GM19023 (cell line): ENCODE measurements around the gene EEFSEC.

Experiments
- ATAC-seq: cut with Tn5 transposase; IDR thresholded peaks from one replicate; pipeline ENCODE4 v1.9.1; 2021; ENCODE audit warnings: mild to moderate bottlenecking, moderate library complexity; ENCODE audit not compliant: unreplicated experiment

The EEFSEC gene

GRCh38 chr3:128180436-128180835, 27.2 kb downstream of the EEFSEC start:
- ATAC-seq, result no peak

- ATAC-seq, result no peak
Measured at GRCh38 chr3:128180913-128181312, 27.6 kb downstream of the EEFSEC start.

DNA sequence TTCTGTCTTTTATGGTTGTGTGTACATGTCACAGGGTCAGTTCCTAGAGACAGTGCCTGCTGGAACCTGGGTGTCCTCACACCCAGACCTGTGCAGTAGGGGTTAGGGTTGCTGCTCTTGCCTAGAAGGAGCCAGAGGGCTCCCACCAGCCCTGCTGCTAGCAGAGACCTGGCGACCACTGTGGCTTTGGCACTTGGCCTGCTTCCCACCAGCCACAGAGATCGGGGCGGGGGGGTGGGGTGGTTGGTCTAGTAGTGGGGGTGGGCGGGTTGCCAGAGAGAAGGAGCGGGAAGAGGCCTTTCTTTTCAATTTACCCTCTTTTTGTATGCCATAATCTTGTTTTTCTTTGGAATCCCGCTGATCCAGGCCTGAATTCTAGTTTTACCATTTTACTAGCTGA, 29.4 kb downstream of the EEFSEC start:
- no peak for ATAC-seq

DNA sequence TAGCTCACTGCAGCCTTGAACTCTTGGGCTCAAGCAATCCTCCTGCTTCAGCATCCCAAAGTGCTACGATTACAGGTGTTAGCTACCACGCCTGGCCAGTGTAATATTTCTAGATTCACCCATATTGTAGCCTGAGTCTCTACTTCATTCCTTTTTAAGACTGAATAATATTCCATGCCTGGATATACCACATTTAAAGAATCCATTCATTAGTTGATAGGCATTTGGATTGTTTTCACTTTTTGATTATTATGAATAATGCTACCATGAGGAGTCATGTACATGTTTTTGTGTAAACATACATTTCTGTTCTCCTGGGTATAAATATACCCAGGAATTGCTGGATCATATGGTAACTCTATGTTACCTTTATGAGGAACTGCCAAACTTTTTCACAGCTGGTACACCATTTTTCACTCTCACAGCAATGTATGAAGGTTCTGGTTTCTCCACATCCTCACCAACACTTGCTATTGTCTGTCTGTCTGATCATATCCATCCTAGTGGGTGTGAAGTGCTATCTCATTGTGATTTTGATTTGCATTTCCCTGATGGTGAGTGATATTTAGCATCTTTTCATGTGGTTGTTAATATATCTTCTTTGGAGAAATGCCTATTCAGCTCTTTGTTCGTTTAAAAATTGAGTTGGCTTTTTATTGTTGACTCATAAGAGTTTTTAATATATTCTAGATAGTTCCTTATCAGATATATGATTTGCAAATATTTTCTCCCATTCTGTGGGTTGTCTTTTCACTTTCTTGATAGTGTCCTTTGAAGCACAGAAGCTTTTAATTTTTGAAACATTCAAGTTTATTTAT, 32.6 kb downstream of the EEFSEC start:
- no peak for ATAC-seq

- ATAC-seq, result no peak
Measured at GRCh38 chr3:128187495-128187894, 34.2 kb downstream of the EEFSEC start.

DNA sequence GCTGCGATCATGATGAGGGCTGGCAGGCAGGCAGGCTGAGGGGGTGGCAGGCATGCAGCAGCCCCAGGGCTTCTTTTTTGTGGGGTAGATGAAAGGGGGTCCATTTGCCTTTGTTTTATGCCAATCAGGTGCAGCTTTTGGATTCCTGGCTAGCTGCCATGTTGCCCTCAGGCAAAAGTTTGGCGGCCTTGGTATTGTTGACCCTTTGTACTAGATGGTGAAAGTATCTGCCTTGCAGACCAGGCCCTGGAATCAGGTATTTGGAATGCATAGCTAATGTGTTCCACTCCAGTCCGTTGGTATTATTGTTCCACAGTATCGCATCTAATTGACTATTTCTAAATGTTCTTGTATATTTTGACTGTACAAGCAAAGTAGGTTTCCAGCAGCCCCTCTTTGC, 35.0 kb downstream of the EEFSEC start:
- ATAC-seq, result no peak

DNA sequence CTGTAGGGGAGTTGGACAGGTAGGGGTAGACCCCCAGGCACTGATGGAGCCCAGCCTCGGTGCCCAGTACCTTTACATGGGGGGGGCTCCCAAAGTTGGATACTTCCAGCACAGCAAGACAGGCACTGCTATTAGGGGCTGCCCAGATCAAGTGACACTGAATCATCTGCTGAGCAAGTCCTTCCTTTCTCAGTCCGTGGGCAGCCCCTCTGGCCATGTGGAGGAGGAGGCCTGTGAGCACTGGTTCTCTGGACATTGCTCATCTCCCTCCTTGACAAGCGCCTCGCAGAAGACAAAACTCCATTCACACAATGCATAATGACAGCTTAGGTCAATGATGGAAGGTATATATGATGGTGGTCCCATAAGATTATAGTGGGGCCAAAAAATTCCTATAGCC, 35.7 kb downstream of the EEFSEC start:
- ATAC-seq, result no peak

GRCh38 chr3:128190501-128190900, 37.2 kb downstream of the EEFSEC start:
- ATAC-seq, result no peak

DNA sequence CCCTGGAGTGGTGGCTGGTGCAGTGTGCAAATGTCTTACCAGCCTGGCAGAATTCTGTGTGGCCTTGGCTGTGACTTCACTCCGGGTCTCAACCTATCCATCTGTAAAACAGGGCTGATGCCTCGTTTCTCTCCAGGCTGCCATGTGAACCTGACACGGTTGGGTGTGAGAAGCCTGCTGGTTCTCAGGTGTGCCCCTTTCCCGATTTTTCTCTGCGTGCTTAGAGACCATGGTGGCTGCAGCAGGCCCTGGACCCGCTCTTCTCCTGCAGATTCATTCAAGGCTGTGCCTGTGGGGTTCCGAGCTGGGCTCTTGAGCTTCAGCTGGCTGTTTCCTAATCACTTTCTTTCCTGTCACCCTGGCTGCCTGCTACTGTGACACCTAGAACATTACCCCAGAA, 38.9 kb downstream of the EEFSEC start:
- no peak for ATAC-seq

DNA sequence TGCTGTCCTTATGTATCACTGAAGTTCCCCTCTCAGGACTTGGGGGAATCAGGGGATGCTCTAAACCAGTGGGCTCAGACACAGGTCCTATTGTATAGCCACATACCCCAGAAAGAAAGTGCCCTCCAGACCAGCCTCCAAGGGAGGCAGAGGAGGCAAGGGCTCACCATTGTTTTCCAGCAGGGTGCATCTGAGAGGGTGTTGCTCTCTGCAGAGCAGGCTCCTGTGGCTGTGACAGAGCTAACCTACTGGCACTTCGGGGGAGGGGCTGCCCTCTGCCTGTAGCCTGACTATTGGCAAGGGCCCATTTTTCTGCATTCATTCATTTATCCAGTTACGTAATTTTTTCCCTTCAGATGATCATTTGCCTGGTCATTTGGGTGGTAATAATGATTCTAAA, 39.9 kb downstream of the EEFSEC start:
- no peak for ATAC-seq

GRCh38 chr3:128194843-128195242, 41.6 kb downstream of the EEFSEC start:
- no peak for ATAC-seq

- ATAC-seq, result no peak
Measured at GRCh38 chr3:128195369-128195768, 42.1 kb downstream of the EEFSEC start.

DNA sequence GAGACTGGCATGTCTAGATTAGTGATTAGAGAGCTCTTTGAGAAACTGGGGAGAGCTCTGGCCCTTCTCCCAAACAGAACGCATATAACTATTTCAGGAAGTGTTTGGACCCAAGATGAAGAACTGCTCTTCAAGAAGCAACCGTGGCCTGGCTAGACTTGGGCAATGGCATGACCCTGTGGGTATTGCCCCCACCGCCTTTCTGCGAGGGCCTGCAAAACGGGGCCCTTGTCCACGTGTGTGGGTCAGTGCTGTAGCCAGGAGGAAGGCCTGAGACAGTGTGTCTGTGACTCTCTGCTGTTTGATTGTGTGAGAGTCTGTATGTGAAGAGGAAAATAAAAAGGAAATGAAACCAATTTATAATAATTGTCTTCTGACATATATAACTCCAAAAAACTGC, 42.5 kb downstream of the EEFSEC start:
- ATAC-seq, result no peak

DNA sequence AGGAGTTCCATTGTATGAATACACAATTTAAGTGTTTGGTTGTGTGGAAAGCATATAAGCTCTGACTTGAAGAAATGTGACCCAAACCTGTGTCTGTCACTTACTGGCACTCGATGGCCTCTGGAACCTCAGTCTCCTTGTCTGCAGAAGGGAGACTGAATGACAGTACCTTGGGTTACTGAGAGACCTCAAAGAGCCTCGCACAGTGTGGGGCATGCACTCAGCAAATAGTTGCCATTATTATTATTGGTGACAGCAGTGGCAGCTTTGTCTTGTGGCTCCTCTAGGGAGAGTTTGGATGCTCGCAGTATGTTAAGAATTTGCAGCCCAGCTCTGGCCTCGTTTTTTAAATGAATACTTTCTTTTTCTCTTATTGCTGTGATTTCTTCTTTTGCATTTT, 43.4 kb downstream of the EEFSEC start:
- ATAC-seq, result no peak

- ATAC-seq, result no peak
Measured at GRCh38 chr3:128197855-128198254, 44.6 kb downstream of the EEFSEC start.

DNA sequence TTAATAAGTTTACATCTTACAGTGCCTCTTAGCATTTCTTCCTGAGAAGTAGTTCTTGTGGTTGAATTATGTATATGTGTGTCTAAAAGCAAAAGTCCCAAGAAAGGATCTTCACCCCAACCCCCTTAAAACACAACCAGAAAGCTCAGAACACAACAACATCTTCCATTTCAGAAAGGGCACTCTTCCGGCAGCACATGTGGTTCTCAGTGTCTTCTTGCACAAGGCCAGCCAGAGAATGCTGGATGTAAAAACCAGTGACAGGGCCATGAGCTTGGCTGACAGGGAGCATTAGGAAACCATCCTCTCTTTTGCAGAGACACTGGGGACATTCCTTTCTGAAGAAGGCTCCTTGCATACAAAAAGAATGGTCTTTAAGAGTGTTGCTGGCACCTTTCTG, 45.0 kb downstream of the EEFSEC start:
- ATAC-seq, result no peak

DNA sequence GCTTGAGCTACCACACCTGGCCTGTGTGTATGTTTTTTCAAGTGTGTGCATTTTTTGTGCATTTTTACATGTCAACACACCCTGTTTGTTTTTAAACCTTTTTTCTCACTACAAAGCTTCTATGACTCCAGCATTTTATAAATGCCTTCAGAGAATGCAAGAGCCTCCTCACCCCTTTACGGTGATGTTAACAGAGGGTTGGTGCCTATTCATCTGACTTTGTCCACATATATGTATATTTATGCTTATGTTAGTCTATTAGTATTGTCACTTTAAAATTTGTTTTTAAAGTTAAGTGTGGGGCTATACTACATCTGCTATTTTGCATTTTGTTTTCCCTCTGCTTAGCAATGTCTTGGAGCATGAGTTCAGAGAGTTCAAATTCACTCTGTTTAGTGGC, 45.8 kb downstream of the EEFSEC start:
- ATAC-seq, result no peak

- ATAC-seq, result no peak
Measured at GRCh38 chr3:128201158-128201755, 48.0 kb downstream of the EEFSEC start.

DNA sequence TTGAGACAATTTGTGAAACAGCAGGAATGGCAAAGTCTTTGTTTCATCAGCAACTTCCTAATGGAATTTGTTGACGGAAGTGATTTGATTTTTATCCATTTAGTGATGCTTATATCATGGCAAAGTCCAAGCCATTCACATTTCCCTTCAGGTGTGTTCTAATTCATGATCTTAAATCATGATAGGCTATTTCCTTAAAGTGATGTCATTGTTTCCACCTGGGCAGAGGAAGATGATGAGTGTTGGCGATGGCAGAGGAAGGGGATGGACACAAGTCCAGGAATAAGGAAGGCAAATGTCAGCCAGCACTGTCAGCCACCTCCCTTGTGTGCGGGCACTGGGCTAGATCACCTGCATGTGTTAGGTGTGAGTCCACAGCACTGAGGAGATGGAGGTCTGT, 49.9 kb downstream of the EEFSEC start:
- no peak for ATAC-seq

DNA sequence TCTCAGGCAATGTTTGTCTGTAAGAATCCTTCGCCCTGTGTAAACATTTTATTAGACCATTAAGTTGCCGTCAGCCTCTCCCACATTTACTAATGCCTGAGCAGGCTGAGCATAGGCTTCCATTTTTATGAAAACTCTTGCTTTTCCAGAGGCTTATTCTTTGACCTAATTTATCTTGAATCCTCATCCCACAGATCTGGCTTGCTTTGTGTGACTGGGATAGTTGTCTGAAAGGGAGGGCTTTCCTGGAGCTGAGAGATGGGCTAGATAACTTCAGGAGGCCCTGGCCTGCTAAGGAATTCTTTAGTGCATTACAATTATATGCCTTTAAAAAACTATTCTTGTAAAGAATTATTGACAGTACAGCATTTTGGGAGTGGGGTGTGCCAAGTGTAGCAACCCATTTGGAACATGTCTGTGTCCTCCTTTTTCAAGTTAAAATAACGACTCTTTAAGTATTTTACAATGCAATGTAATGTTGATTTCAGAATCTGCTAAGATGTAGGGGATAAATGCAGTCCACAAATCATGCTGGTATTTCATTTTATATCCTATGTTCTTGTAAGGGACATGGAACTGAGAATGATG, 52.4 kb downstream of the EEFSEC start:
- no peak for ATAC-seq

GRCh38 chr3:128207951-128208350, 54.7 kb downstream of the EEFSEC start:
- no peak for ATAC-seq

DNA sequence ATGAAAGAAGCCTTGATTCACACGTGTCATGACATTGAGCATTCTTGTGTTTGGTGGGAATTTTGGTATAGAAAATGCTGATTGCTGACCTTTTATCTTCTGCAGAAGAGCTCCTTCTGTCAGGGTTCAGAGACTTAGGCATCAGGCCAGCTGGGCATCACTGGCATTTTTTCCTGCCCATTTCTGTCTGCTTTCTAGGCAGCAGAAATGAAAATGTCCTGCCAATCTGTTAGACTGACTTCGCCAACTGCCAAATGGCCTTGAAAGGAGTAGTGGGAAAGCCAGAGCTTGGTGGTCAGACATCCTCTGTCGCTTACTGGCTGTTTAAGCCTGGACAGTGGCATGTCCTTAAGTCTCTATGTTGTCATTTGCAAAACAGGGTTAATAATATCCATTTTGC, 57.4 kb downstream of the EEFSEC start:
- no peak for ATAC-seq
